Stimulated activated CD8-positive, alpha-beta memory T cell treated with anti-CD3 and anti-CD28 coated beads, Interleukin-7, amount 100 ng/mL, for 1 hour (primary cell): ENCODE measurements around the gene KIF13A.
"Not testable (repeated sequence)": the region's sequence is repeated elsewhere in the genome, so short reads cannot be mapped to it uniquely, and the experiment has no call there.

Experiments used
- DNase-seq, 2 donors: peaks; one replicate each; pipeline ENCODE4 v3.0.0-alpha.2; 2020; ENCODE audit warnings: low read depth in 2 of 2

The KIF13A gene

DNA sequence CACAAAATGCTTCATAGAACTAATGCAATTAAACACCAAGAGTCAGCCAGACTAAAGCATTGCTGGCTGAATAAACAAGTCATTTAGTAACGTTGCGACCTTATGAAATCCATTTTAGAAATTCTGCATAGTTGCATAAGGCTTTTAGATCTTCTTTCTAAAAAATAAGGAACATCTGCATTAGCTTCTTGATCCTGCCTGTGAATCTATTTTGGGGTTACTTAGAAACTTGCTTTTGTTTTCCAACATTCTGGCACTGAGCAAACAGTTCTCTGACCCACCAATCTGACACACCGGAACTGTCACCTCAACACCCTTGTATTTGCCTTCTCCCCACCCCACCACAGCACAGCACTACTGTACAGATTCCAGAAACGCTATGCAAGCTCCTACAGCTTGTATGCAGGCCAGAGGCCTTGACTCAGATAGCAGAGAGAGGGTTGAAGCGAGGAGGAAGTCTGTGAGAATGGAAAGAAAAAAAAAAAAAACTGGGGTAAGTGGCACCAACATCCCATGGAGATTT lies 55.0 kb downstream of the KIF13A start:
- DNase-seq: no peak

DNA sequence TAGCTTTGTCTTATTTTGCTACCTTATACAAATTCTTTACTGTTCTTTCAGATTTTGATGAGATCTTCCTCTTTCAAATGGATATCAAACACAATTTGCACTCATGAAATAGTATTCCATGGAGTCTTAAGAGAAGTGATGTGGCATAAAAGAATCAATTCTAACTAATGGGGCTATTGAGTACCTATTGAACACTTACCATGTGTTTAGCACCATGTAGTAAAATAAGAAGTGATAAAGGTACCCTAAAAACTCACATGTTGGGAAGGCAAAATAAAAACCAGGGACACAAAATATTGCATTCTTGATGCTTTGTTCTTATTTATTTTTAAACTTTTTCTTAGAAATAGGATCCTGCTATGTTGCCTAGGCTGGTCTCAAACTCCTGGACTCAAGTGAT lies 56.2 kb downstream of the KIF13A start:
- DNase-seq: no peak

DNA sequence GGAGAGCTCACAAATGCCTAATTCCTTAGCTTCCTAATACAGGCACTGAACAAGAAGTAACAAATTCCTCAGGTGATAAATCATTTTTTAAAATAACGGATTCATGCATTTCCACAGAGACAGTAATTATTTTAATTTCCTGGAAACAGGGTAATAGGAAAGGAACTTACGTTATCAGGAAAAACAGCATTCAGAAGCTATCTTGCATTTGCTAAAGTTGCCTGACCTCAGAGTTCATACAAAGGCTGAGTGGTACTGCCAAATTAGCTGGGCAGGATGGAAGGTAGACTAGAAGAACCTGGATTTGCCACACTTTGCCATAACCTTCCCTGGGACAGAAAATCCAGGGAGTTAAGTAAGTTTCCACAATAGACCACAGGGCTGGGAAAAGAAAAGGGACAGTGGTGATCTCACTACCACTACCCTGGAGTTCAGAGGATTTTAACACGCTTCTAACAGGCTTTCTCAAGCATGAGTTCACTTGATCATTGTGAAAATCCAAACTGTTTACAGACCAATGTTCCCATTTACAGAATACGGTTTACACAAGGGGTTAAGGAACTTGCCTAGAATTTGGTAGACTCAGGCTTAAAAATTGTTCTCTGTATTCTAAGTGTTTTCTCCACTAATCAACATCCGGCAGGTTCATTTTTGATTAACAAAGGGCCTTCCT lies 57.0 kb downstream of the KIF13A start:
- no peak for DNase-seq

- DNase-seq: no peak
These were observed 58.7 kb downstream of the KIF13A start for GRCh38 chr6:17928514-17929430.

DNA sequence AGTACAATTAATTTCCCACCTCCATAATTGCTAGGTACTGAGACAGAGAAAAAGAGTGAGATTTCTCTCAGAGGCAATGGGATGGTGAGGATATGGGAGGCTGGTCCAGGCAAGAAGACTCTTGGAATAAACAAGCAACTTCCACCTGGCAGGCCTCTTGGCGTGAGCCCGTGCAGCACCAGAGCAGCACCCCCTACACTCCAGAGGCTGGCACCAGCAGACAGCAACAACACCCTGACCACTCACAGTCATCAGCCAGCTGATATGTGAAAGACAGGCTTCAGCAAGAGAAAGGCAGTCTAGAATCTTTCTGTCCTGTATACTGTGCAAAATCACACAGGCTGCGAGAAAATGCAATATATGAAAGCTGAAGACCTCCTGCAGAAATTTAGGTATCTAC lies 59.7 kb downstream of the KIF13A start:
- no peak for DNase-seq

DNA sequence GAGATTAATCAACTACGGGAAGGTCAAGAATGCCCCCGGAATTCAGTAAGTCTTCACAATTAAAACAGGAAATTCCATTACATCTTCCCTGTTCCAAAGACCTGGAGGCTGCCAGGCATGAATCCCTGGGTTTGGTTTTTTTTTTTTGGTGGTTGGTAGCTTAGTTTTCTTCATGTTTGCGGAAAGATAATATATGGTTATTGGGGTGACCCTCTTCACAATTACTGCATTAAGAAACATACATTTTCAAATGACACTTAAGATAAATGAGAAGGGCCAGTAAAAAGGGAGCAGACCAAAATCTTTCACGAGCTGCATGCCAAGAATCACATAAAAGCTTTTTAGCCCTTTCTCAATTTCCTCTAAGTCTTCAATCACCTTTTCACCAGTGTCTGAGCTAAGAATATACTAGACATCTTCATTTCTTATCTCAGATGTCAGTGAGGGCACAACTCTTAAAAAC lies 64.0 kb downstream of the KIF13A start:
- DNase-seq: no peak

DNA sequence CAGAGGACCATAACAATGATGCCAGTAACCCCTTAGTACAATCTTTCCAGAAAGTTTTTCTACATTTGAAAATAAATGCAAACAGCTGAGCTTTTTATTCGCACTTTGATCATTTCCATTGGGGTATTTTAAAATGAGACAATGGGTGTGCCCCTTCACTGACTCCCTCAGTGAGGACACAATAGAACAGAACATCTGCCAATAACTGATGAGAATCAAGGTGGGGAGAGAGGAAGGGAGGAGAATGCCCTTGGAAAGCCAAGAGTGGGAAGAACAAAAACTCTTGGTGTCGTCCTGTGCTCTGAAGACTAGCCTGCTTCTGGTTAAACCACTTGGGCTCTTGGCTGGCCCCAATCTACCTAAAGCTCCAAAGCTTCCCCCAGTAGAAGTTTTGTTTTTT lies 66.0 kb downstream of the KIF13A start:
- DNase-seq: no peak

- no peak for DNase-seq
These were observed 67.9 kb downstream of the KIF13A start for GRCh38 chr6:17919496-17919895.

- DNase-seq: no peak
These were observed 69.3 kb downstream of the KIF13A start for GRCh38 chr6:17917837-17918763.

DNA sequence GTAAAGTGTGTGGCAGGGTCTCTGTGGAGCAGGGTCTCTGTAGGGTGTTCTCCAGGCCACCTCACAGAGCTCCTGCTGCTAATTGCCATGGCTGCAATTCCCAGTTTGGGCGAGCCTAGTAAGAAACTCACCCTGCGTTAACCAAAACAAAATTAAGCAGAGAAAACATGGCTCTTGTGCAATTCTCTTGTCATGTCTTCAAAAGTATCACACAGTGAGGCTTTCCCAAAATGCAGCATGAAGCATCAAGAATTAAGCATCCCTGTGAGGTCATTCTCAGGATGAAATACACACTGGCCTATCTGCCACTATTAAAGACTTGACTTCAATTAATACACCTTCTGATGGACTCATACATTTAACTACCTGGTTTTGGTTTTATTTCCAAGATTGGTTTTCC lies 72.8 kb downstream of the KIF13A start:
- no peak for DNase-seq

DNA sequence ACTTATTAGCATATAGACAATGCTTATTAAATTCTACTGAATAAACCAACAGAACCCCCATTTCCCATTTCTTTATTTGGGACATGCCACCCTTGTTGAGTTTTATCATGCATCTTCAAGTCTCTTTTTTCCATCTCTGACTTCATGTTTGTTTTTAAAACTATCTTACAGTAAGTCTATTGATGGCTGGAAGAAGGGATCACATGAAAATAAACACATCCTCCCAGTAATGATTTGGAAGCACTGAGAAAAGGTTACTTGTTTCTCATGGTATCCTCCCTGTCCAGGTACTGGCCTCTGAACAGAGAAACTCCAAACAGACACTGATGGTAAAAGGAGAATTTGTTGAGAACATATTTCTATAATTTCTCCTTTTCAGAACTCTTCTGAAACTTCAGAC lies 74.9 kb downstream of the KIF13A start:
- no peak for DNase-seq

DNA sequence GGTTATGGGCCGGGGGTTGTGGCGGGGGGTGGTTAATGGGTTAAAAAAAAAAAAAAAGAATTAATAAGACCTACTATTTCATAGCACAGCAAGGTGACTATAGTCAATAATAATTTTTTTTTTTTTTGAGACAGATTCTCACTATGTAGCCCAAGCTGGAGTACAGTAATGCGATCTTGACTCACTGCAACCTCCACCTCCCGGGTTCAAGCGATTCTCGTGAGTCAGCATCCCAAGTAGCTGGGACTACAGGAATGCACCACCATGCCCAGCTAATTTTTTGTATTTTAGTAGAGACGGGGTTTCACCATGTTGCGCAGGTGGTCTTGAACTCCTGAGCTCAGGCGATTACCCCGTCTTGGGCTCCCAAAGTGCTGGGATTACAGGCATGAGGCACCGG lies 75.8 kb downstream of the KIF13A start:
- not testable (repeated sequence) for DNase-seq

DNA sequence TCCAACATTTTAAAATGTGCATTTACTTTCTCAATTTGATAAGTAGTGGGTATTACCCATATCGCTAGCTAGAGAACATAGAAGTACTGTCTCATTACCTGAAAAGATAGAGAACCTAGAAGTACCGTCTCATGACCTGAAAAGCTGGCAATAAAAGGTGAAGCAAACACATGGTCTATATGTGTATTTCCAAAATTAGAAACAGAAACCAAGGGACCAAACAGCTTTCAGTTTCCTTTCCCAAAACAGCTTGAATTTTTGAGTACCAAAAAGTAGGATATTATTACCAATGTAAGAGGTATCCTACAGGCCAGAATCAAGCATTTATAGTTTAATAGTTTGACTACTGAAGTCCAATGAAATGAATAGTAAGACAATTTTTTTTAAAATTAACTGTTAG lies 77.2 kb downstream of the KIF13A start:
- DNase-seq: no peak

DNA sequence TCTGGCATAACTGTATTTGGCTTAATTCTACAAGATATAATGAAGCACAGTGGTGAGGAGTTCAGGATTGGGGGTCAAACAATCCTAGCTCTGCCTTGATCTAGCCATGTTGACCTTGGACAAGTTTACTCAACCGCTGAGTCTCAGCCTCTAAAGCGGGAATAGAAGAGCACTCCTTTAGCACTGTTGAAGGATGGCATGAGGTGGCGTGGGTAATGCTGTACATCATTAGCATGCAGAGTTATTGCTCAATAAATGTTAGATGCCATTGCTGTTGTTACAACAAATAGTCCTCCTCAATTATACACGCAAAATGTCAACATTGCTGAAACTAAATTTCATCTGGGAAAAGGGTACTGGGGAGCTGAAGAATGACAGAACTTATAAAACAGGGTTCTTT lies 78.6 kb downstream of the KIF13A start:
- DNase-seq: no peak

GRCh38 chr6:17907406-17908229 lies 79.8 kb downstream of the KIF13A start:
- DNase-seq: no peak

DNA sequence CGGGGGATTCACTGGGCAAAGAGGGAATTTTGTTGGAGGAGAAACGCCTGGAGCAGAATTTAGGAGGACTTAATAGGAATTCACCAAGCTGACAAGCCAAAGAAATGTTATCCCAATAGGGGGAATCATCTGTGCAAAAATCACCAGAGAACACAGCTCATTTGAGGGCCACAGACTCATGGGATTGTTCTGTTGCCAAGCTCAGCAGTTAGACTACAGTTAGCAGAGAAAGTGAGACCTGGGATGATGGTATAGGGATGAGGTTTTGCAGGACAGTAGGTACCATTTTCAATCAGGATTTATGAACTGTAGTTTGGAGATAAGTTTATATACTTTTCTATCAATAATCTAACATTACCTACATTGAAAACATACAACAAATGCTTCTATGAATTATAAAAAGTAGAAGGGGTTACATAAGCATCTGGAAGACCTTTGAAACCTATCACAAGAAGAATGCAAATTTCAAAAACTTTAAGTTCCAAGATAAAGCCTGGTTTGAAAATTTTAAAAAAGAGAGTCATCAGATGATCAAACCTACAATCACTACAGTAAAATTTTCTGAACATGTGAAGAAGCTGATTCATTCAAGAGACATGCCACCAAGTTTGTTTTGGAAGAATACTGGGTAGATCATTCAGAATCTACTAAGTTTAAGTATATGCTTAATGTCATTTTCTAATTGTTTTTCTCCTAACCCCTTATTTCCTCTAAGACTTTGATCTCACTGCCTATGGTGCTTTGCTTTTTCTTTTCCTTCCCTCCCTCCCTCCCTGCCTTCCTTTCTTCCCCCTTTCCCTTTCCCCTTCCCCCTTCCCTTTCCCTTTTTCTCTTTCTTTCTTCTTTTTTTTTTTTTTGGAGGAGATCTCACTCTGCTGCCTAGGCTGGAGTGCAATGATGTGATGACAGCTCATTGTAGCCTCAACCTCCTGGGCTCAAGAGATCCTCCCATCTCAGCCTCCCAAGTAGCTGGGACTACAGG lies 81.5 kb downstream of the KIF13A start:
- no peak for DNase-seq

GRCh38 chr6:17904491-17905120 lies 82.8 kb downstream of the KIF13A start:
- DNase-seq: no peak

GRCh38 chr6:17902974-17903373 lies 84.5 kb downstream of the KIF13A start:
- DNase-seq: no peak

DNA sequence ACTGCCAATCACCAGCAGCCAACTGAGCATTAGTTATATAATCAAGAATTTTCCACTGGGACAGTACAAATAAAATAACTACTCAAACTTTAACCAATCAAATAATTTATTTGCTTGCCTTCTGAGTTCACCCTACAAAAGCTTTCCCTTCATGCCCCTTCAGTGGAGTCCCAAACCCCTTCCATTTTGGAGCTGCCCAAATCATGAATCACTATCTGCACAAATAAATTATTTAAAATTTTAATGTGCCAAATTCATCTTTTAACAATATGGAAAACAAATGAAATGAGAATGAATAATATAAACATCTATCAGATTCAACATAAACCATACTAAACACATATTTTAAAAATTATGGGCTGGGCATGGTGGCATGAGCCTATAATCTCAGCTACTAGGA lies 85.9 kb downstream of the KIF13A start:
- no peak for DNase-seq
